PFSK-1 (cell line): ENCODE results near the gene UBA5.

Source experiments
- FOXP2 ChIP-seq: optimal IDR thresholded peaks from 2 replicates; pipeline ENCODE3; 2011; ENCODE audit warnings: borderline replicate concordance, control low read depth, inconsistent platforms; ENCODE audit not compliant: insufficient read depth; ENCODE audit errors: extremely low read length, extremely low read depth
- POLR2AphosphoS5 ChIP-seq: IDR thresholded peaks from 2 replicates; pipeline ENCODE4 v1.6.1; 2012; ENCODE audit warnings: low read depth, mild to moderate bottlenecking, control low read depth, low read length, moderate library complexity
- REST ChIP-seq, 2 experiments: IDR thresholded peaks; 2 replicates each; pipeline versions ENCODE4 v1.6.1 to v1.8.0; 2011 to 2012; ENCODE audit warnings: low read depth in 2 of 2, low read length in 2 of 2, control low read depth in 1 of 2, inconsistent platforms in 1 of 2, mild to moderate bottlenecking in 1 of 2, moderate library complexity in 1 of 2; ENCODE audit not compliant: insufficient read depth in 1 of 2
- SIN3A ChIP-seq: IDR thresholded peaks from 2 replicates; pipeline ENCODE4 v1.6.1; 2012; ENCODE audit warnings: mild to moderate bottlenecking, low read length, moderate library complexity, borderline replicate concordance; ENCODE audit not compliant: insufficient read depth
- TAF1 ChIP-seq: IDR thresholded peaks from 2 replicates; pipeline ENCODE4 v1.6.1; 2012; ENCODE audit warnings: low read length, control low read depth, borderline replicate concordance; ENCODE audit not compliant: insufficient read depth

The UBA5 gene

DNA sequence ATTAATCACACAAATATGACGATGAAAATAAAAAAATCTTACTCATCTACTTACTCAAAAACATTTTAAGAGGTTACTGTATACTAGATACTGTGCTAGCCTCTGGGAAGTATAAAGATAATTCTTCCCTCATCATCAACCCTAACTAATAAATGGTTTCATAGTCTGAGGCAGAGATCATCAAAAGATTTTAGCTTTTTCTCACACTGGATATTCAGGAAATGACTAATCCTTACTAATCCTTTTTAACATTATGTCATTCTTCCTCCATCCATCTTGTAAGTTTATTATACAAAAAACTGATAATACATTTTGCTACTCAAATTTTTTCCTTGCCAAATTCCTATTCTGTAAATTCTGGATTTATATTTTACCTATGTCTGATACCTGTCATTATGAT lies 30.2 kb upstream of the UBA5 start:
- no peak for TF ChIP-seq TAF1
- no peak for TF ChIP-seq FOXP2
- no peak for TF ChIP-seq SIN3A
- TF ChIP-seq POLR2AphosphoS5: no peak
- TF ChIP-seq REST (IDR thresholded peaks at IDR 0.05; ENCODE audit: insufficient read depth in 1 of 2, low read depth in 2 of 2, low read length in 2 of 2): no peak

DNA sequence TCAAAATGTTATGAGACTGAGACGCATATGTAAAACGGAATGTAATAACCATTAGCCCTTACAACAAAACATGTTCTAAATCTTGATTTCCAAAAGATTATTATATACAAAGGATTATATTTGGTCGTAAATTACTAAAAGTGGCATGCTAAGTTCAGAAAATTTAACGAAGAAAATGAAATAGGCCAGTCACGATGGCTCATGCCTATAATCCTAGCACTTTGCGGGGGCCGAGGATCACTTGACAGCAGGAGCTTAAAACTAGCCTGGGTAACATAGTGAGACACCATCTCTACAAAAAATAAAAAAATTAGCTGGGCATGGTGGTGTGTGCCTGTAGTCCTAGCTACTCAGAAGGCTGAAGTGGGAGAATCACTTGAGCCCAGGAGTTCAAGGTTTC lies 29.5 kb upstream of the UBA5 start:
- no peak for TF ChIP-seq TAF1

DNA sequence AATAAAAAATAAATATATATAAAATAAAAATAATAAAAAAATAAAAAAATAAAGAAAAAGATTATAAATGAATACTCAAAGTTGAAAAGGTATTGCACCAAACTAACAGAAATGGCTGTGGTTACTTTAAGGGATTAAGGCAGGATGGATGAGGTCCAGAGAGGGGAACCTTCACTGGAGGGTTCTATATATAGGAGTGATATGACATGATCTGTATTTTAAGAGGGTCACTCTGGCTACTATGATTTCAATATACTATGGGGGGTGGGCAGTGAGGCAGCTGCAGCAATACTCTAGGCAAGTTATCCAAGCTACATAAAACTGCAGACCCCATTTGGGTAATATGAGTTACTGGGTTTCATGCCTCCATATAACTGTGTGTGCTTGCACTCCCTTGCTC lies 25.1 kb upstream of the UBA5 start:
- TF ChIP-seq TAF1: no peak
- no peak for TF ChIP-seq REST (IDR thresholded peaks at IDR 0.05; ENCODE audit: insufficient read depth in 1 of 2, low read depth in 2 of 2, low read length in 2 of 2)
- no peak for TF ChIP-seq FOXP2
- TF ChIP-seq SIN3A: no peak
- no peak for TF ChIP-seq POLR2AphosphoS5

DNA sequence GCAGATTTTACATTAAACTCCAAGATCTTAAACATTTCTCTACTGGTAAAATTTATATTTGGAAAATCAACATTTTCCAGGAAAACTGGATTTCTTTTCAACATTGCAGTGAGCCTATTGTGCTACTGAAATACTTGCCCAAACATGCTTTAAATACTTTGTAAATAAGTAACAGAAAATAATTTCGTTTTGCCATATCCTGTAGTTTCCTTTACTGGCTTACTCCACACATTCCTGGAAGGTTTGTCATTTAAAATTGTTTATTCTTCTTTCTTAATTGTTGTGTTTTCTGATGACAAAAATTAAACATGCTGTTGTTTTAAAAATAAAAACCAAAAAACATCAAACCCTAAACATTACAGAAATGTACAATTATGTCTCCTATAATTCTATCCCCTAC lies 22.5 kb upstream of the UBA5 start:
- TF ChIP-seq REST (IDR thresholded peaks at IDR 0.05; ENCODE audit: insufficient read depth in 1 of 2, low read depth in 2 of 2, low read length in 2 of 2) (no peak), SIN3A (no peak), POLR2AphosphoS5 (no peak), TAF1 (no peak), FOXP2 (no peak)

DNA sequence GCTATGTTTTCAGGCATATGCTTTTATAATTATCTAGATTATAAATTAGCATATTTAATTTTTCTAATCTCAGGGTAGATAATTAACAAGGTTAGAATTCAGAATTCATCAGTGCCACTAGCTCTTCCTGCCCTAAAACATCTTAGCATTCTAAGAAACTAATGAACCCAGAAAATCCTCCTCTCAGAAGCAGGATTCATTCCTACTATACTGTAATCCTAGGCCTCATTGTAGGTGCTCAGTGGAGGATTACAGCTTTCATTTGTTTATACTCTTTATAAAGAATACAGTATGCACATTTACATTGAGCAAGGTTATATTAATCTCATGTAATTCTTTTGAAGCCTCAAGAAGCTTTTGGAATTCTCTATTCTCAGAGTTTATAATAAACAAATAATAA lies 21.4 kb upstream of the UBA5 start:
- TF ChIP-seq SIN3A (no peak), TAF1 (no peak), POLR2AphosphoS5 (no peak), FOXP2 (no peak), REST (IDR thresholded peaks at IDR 0.05; ENCODE audit: insufficient read depth in 1 of 2, low read depth in 2 of 2, low read length in 2 of 2) (no peak)
